Skin epidermis (tissue), 12 donors: ENCODE results near the gene ART1.

Experiments
- H3K27ac ChIP-seq, 21 experiments: fragments of 200-600 bp; sonication (generic) in 11 of 21; one replicate each; pipeline ENCODE4 v1.5.0; 2020; ENCODE audit warnings: mild to moderate bottlenecking in 3 of 21, inconsistent platforms in 2 of 21, moderate library complexity in 2 of 21
- H3K4me3 ChIP-seq, 7 experiments: fragments of 200-600 bp; sonication (generic) in 2 of 7; one replicate each; pipeline ENCODE4 v1.5.0; 2020; ENCODE audit warnings: inconsistent platforms in 2 of 7, mild to moderate bottlenecking in 2 of 7, moderate library complexity in 1 of 7

ART1 gene

GRCh38 chr11:3707176-3707575 is 62.2 kb downstream of the ART1 start:
- Histone ChIP-seq H3K4me3 (no peak overlapping the region), H3K27ac (no peak overlapping the region)

- Histone ChIP-seq H3K4me3 (no peak overlapping the region), H3K27ac (peak overlapping the region in 1 of 21 experiments; percentile 17)
Observed at GRCh38 chr11:3709977-3710376, 65.0 kb downstream of the ART1 start.

- H3K27ac ChIP-seq, result peak overlapping the region in 2 of 21 experiments; percentile 17
- H3K4me3 ChIP-seq, result no peak overlapping the region
Observed at GRCh38 chr11:3710485-3711259, 65.7 kb downstream of the ART1 start.

GRCh38 chr11:3712274-3712673 is 67.3 kb downstream of the ART1 start:
- no peak overlapping the region for H3K27ac ChIP-seq

More at GRCh38 chr11:3712274-3712673, 67.3 kb downstream of the ART1 start:
- no peak overlapping the region for H3K4me3 ChIP-seq
